ENCODE data around the gene ME3.

GRCh38 chr11:86442827-86443226, 229.6 kb downstream of the ME3 start:
- no peak for TF ChIP-seq NR3C1 (IDR thresholded peaks at IDR 0.05)
- TF ChIP-seq CTCF (IDR thresholded peaks at IDR 0.05) = no peak
- TF ChIP-seq MAX (IDR thresholded peaks at IDR 0.05) = no peak
- no peak for TF ChIP-seq PBX3 (IDR thresholded peaks at IDR 0.05)
- TF ChIP-seq BHLHE40 (IDR thresholded peaks at IDR 0.05; ENCODE audit: low read depth, low read length) = no peak

Data from A549 (cell line).